ENCODE results near the gene CTNNBIP1.

Gene CTNNBIP1

GRCh38 chr1:9877962-9878361 lies 32.1 kb downstream of the CTNNBIP1 start:
- DNase-seq (ENCODE audit: low read depth in 2 of 2), result no peak

- DNase-seq (ENCODE audit: low read depth in 2 of 2), result no peak
Observed at GRCh38 chr1:9875636-9876000, 34.5 kb downstream of the CTNNBIP1 start.

GRCh38 chr1:9874959-9875635 lies 35.0 kb downstream of the CTNNBIP1 start:
- peak; percentile 61 to 72 for DNase-seq (ENCODE audit: low read depth in 2 of 2)

- DNase-seq (ENCODE audit: low read depth in 2 of 2), result no peak
Observed at GRCh38 chr1:9874412-9874811, 35.7 kb downstream of the CTNNBIP1 start.

GRCh38 chr1:9873992-9874391 lies 36.1 kb downstream of the CTNNBIP1 start:
- DNase-seq (ENCODE audit: low read depth in 2 of 2), result no peak

DNA sequence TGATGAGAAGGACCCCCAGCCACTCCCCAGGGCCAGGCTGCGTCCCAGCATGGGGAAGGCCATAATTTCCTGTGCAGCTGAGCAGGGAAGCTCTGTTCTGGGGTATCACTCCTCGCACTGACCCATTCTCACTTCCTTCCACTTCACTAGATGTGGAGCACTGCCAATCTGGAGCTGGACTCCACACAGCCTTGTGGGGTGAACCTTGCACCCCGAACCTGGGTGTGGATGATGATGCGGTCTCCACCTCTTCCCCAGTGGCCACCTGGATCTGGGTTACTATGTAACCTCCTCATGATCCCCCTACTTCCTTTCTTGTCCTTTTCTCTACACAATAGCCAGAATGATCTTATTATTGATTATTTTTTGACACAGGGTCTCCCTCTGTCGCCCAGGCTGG lies 36.7 kb downstream of the CTNNBIP1 start:
- no peak for DNase-seq (ENCODE audit: low read depth in 2 of 2)

GRCh38 chr1:9872430-9873165 lies 37.5 kb downstream of the CTNNBIP1 start:
- no peak for DNase-seq (ENCODE audit: low read depth in 2 of 2)

DNA sequence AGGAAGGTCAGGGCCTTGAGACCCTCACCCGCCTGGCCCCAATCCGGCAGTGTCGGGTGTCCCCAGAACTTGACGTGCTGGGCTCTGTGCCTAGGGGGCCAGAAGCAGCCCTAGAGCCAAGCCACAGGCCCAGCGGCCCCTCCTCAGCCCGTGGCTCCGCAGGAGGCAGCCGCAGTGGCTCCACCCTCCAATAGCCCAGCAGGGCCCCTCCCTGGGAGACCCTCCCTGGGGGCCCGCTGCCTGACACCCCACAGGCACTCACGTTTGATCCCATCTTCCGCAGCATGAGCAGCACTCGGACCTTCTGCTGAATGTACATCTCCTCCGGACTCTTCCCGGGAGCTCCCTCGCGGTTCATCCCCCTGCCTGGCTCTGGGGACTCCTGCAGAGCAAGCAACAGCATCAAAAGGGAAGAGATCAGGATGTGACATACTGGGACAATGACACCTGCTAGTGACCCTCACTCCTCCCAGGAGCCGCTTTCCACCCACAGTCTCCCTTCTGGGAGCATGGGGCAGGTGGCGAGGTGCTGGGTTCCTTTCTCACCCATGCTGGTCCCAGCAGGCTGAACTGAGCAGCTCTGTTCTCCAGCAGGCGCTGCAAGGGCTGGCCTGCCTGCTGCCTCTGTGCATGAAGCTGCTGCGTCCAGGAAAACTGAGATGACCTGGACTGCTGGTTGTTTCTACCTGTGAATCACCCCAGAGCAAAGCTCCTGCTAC lies 38.2 kb downstream of the CTNNBIP1 start:
- DNase-seq (ENCODE audit: low read depth in 2 of 2), result no peak

GRCh38 chr1:9871021-9871420 lies 39.0 kb downstream of the CTNNBIP1 start:
- no peak for DNase-seq (ENCODE audit: low read depth in 2 of 2)

DNA sequence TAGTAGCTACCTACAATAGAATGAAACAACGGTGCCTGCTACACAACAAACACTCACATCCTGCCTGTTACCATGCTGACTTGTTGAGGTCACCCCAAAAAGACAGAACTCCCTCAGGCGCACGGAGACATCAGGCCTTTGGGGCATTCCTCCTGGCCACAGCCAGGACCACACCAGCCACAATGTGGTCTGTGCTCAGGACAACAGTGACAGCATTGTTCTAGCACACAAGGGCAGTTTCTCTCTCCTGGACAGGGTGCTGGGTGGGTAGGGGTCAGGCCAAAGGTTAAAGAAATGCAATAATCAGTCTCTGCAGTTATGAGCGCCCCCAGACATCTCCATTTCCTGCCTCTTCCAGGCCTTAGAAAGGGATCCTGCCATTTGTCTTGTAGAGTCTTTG lies 39.5 kb downstream of the CTNNBIP1 start:
- DNase-seq (ENCODE audit: low read depth in 2 of 2), result no peak

- no peak for DNase-seq (ENCODE audit: low read depth in 2 of 2)
Observed at GRCh38 chr1:9869831-9870251, 40.2 kb downstream of the CTNNBIP1 start.

GRCh38 chr1:9868244-9868590 lies 41.9 kb downstream of the CTNNBIP1 start:
- DNase-seq (ENCODE audit: low read depth in 2 of 2), result no peak

DNA sequence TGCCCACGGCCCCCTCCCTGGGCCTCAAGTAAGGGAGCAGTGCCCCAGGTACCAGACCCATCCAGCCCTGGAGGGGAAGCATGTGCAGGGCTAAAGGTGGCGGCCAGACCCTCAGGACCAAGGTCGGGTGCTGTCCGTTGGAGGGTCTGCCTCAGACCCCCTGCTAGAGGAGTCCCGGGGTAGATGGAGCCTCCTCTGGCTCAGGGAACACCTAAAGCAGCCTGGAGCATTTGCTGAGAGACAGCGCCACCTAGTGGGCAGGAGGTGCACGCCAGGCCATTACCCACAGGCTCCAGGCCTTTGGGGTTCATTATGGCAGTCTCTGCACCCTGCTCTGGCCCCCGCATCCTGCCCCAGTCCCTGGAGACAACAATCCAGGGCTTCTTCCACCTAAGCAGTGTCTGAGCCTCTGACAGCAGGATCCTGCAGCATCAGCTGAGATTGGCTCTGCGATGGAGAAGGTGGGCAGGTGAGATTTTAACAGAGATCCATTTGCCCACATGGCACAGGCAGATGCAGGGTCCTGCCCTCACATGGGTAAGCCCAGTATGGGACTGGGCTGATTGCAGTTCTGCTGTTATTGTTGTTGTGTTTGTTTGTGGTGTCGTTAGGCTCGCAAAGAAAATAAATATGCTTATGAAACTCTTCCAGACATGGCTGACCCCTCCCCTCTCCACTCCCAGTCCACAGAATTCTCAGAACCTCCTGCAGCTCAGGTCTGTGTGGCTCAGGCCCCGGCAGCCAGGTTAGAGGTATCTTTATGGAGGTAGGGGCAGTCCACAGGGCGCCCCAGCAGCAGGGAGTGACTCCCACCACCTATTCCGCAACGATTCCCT lies 42.4 kb downstream of the CTNNBIP1 start:
- peak; percentile 84 to 88 for DNase-seq (ENCODE audit: low read depth in 2 of 2)

- no peak for DNase-seq (ENCODE audit: low read depth in 2 of 2)
Observed at GRCh38 chr1:9866836-9867235, 43.2 kb downstream of the CTNNBIP1 start.

DNA sequence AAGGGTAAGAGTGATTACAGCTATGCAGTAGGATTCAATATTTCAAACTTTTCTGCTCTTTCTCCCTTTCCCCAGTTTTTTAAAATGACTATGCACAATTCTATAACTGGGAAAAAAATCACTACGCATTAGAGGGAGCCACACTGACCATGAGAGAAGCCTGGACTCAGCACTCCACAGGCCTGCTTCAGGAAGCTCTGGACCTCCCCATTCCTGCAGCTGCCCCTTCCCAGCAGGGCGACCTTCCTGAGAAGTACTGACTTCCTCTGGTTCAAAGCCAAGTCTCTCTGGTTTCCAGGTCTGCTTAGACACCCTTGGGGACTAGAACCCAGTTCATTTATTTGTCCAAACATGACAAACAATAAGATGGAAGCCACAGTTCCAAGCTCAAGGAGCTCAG lies 44.3 kb downstream of the CTNNBIP1 start:
- DNase-seq (ENCODE audit: low read depth in 2 of 2), result no peak

- DNase-seq (ENCODE audit: low read depth in 2 of 2), result no peak
Observed at GRCh38 chr1:9863371-9863770, 46.7 kb downstream of the CTNNBIP1 start.

DNA sequence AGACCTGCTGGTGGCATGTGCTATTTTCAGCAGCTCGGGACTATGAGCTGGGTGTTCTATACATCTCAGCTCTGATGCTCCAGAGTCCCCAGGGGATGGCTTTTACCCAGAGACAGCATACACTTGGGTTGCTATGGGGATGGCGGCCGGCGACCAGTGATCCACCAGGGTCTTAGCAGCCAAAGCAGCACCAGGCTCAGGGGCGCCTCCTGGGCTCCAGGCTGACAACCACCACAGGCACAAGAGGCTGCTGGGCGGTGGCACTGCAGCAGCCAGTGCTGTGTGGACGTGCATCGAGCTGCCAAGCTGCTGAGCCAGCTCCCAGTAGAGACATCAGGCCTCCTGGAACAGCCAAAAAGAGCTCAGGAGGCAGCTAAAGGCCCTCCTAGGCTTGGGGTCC lies 48.7 kb downstream of the CTNNBIP1 start:
- no peak for DNase-seq (ENCODE audit: low read depth in 2 of 2)

DNA sequence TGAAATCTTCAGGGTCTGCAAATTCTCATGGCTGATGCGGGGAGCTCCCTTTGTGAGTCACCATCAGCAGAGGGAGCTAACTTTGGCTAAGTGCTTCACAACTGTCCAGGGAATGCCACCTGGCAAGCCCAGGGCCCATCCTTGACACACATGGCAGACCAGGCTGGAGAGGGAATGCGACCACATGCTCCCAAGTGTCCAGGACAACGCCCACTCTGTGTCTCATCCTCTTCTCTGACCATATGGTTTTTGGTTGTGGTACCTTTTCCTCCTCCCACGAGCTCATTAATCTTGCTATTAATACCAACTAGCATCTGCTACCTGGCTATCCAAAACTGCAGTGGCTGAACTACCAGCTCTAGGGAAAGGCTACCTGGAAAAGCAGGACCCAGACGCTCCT lies 49.2 kb downstream of the CTNNBIP1 start:
- no peak for DNase-seq (ENCODE audit: low read depth in 2 of 2)

DNA sequence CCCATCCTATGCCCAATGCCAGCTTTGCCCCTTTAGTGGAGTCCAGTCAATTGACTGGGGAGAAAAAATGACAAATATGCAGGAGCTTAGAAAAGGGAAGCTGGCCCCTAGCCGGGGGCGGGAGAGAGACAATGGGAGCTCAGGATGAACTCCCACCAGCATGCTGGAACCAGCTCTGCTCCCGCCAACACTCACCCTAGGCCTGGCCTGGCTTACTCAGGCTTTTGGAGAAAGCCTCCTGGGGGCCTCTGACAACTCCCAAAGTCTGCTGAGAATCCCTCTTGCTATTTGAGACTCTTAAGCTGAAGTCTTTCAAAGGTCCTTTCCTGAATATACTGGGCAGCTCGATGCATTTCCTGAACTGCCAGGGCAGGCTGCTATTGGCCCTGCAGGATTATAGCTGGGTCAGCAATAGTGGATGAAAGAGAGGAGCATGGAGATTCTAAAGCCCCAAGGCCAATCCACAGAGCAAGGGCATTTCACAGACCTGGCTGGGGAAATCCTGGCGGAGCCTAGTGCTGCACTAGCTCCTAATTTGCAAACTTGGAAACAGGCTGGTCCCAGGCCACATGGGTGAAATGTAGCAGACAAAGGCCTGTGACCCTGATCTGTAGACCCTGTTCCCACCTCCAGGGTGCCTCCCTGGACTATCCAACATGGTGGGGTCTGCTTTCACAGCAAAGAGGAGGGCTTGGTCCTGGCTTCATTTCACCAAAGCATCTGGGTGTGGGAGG lies 50.6 kb downstream of the CTNNBIP1 start:
- no peak for DNase-seq (ENCODE audit: low read depth in 2 of 2)

DNA sequence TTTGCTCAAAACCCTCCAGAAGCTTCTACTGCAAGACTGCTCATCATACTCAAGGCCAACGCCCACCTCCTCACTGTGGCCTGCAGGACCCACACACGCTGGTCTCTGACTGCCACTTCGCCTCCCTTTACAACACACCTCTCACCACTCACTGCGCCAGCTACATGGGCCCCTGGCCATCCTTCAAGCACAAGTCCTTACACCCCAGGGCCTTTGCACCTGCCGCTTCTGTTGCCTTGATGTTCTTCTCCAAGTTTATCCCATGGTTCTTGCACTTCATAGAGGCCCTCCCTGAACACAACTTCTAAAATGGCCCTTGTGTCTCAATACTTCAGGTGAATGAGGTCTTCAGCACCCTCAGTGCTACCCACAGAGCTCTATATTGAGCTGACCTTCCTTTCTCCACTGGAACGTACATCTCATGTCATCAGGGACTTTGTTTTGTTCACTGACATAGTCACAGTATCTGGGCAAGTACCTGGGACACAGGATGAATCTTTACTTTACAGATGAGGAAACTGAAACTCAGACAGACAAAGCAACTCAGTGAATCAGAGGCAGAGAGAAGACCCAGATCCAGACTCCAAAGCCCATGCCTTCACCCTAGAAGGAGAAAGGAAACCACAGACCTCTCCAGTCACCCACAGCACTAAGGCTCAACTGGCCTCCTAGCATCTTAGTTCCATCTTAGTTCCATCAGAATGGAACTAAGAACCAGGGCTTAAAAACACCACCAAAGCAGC lies 51.6 kb downstream of the CTNNBIP1 start:
- no peak for DNase-seq (ENCODE audit: low read depth in 2 of 2)

DNA sequence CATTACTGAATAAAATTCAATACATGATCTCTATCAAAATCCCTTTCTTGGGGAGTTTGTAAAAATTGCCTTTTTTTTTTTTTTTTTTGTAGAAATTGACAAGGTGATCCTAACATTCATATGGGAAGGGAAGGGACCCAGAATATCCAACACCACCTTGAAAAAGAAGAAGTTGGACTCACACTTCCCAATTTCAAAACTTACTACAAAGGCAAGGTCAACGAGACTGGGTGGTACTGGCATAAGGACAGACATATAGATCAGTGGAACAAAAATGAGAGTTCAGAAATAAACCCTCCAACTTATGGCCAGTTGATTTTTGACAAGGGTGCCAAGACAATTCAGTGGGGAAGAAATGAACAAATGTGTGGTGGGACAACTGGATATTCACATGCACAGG lies 54.9 kb downstream of the CTNNBIP1 start:
- no peak for DNase-seq (ENCODE audit: low read depth in 2 of 2)
